Putamen (tissue), 1 donor: Measurements from ENCODE around the gene TUNAR.
"Not testable (repeated sequence)": the region's sequence is repeated elsewhere in the genome, so short reads cannot be mapped to it uniquely, and the experiment has no call there.

Experiments
- DNase-seq: peaks from one replicate; pipeline ENCODE4 v3.0.0-alpha.2; 2016; ENCODE audit warnings: low spot score

TUNAR gene

GRCh38 chr14:95918466-95918865 is 41.8 kb downstream of the TUNAR start:
- DNase-seq: no peak

GRCh38 chr14:95920769-95921438 is 44.3 kb downstream of the TUNAR start:
- DNase-seq: no peak

DNA sequence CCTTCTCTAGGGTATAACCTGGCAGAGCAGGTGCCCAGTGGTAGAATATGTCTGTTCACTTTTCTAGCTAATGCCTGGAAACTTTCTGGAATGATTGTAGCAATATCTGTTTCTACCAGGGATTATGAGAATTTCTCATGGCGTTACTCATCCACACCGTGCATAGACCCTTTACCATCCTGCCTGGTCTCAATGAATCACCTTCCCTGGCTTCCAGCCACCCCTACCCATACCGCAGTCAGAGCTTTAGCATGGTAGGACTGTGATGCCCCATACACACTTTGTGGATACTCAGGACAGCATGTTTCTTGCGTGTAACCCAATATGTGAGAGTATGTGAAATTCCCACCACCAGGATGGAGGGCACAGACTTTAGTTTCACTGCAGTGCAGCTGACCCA is 45.4 kb downstream of the TUNAR start:
- DNase-seq: no peak

GRCh38 chr14:95928751-95929150 is 52.1 kb downstream of the TUNAR start:
- no peak for DNase-seq

- DNase-seq: no peak
Observed at GRCh38 chr14:95931384-95931783, 54.8 kb downstream of the TUNAR start.

DNA sequence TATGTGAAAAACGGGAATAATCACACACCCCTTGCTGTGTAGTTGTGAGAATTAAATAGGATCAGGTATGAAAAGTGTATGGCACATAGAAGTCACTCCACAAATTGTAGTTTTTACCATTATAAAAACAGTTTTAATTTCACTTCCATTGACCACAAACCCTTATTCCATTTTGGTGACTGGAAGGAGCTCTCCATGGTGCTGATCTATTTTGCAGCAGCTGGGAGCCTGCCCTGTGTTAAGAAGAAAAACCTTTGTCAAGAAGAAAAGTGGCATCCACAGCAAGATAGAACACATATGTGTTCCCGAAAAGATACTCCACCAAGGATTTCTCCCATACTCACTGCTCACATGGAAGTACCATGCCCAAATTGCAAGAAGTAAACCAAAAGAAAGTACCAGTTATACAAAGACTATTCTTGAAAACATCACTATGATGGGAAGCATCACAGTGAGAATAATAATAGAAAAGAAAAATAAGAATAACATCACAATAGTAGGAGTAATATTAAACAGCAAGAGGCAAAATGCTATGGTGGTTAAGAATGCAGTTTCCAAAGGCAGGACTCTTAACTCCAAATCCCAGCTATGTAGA is 58.7 kb downstream of the TUNAR start:
- no peak for DNase-seq

DNA sequence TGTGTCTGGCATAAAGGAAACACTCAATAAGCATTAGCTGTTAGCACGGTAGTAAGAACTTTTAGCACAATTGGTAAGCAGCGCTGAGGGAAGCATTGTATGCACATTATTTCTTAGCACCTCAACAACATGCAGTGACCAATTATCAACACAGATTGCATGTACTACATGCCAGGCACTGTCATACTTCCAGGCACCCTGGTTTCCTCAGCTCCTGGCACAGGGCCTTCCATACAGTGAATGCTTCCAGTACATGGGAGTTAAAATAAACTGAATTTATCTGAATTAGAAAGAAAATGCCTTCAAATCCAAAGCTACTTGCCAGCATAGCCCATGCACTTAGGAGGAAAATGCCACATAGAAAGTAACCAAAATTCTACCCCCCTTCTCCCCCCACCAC is 59.4 kb downstream of the TUNAR start:
- DNase-seq: no peak

DNA sequence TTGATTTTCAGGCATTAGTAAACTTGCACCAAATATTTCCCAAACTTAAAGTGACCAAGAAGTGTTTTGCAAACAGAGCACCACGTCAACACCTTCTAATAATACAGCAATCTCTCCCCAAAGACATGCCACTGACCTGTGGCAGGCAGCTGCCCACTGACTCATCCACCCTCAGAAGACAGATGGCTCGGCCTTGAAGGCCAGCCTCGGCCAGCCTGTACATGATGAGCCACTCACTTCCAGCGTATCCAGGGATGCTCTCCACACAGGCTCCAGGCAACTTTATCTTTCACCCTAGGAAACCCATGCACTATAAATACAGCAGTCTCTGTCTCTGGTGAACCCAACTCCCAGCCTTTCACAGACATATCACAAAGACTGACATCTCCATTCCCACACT is 62.7 kb downstream of the TUNAR start:
- no peak for DNase-seq

DNA sequence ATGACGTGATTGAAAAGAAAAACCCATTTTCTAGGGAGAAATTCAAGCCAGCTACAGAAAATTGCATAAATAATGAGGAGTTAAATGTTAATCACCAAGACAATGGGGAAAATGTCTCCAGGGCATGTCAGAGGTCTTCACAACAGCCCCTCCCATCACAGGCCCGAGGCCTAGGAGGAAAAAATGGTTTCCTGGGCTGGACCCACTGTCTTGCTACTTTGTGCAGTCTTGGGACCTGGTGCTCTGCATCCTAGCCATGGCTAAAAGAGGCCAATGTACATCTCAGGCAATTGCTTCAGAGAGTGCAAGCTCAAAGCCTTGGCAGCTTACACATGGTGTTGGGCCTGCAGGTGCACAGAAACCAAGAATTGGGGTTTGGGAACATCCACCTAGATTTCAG is 65.3 kb downstream of the TUNAR start:
- no peak for DNase-seq

DNA sequence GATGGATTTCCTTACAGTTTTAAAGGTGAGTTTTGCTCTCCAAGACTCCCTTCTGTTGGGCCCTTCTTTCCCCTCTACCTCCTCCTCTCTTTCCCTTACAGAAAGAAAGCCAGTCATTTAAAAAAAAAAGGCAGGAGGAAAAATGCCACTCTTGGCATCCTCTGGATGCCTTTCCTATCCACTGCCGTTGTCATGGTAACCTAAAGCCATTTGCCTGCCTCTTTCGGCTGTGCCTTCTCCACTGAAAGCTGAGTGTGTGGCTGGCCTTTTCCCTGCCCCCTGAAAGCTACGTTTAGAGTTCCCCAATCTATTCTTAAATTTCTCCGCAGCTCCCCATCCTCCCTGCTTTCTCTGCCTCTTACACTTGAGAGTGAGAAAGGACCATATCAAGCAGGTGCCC is 67.1 kb downstream of the TUNAR start:
- DNase-seq: no peak

DNA sequence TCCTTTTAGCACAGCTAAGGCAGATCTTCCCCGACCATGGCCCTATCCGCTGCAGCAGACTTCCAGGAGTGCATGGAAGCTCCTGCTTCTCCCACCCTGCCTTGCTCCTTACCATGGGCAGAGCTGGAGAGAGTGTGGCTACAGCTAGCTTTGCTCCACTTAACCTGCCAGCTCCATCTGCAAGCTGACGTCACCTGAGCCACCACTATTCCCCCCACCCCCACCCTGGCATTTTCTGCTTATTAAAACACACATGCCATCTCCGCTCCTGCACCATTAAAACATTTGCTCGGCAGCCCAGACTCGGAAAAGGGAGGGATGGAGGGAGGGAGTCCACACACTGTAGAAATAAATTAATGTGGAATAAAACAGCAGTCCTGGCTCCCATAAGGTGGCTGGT is 67.8 kb downstream of the TUNAR start:
- DNase-seq: no peak

DNA sequence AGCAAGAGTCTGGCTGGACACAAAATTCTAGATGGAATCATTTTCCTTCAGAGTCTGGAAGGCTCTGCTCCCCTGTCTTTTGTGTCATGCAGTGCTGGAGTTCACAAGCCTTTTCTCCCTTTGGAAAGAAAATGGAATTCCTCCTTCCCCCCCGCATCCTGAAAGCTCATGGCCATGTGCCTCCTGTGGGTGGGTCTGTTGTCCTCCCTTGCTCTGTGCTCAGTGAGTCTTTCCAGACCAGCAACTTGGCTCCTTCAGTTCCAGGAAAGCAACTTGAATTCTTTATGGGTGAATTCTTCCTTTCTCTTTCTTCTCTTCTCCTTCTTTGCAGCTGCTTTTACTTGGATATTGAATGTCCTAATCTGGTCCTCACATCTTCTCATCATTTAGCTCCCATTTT is 70.2 kb downstream of the TUNAR start:
- no peak for DNase-seq

GRCh38 chr14:95948558-95948981 is 71.9 kb downstream of the TUNAR start:
- no peak for DNase-seq

- DNase-seq: no peak
Observed at GRCh38 chr14:95951359-95951758, 74.7 kb downstream of the TUNAR start.

DNA sequence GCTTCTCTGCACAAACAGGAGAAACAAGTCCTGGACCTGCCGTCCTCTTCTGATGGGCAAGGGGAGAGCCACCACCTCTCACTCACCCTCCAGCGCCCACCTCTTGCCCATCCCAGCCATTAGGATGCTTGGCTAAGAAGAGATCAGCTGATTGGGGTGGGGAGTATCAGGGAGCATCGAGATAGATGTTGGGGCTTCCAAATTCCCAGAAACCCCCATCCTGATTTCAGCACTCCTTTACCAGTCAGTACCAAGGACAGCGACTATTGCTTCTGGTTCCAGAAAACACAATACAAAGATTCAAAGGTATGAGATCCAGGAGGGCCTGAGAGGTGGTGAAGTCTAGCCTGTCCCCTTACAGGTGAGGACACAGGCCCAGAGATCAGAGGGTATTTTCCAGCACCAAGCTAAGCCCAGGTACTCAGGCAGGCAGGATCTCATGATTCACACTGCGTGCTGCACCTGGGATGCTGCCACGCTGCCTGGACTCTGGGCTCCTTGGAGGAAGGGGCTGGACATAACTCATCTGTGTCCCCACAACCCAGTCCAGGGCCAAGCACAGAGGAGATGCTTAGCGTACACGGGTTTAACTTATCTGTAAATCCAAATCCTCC is 76.6 kb downstream of the TUNAR start:
- no peak for DNase-seq

GRCh38 chr14:95956601-95957460 is 80.2 kb downstream of the TUNAR start:
- no peak for DNase-seq

DNA sequence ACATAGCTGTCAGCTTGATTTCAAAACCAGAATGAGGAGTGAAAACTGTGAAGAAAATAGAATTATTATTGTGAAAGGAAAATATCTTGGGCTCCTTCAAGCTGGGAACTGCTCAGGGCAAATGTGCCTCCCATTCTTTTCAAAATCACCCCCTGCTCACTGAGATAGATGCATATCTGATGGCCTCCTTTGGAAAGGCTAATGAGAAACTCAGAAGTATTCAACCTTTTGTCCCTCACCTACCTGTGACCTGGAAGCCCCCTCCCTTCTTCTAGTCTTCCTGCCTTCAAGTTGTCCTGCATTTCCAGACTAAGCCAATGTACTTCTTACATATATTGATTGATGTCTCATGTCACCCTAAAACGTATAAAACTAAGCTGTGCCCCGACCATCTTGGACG is 81.5 kb downstream of the TUNAR start:
- no peak for DNase-seq

GRCh38 chr14:95959317-95959716 is 82.7 kb downstream of the TUNAR start:
- DNase-seq: no peak

GRCh38 chr14:95961481-95961880 is 84.8 kb downstream of the TUNAR start:
- DNase-seq: no peak

- DNase-seq: no peak
Observed at GRCh38 chr14:95964901-95965300, 88.3 kb downstream of the TUNAR start.

DNA sequence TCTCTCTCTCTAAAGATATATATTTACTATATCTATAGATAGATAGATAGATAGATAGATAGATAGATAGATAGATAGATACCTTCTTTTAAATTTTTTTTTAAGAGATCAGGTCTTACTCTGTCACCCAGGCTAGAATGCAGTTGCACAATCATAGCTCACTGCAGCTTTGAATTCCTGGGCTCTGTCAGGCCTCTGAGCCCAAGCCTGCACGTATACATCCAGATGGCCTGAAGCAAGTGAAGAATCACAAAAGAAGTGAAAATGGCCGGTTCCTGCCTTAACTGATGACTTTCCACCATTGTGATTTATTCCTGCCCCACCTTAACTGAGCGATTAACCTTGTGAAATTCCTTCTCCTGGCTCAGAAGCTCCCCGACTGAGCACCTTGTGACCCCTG is 91.4 kb downstream of the TUNAR start:
- not testable (repeated sequence) for DNase-seq
